Hepatocyte (in vitro differentiated cells): ENCODE results near the gene ZNF624. TPM values are rescaled to one million over a fixed set of nuclear protein-coding genes. Genes with fewer than 3 reads are reported as not detected.
A peak's percentile ranks its signal among the peaks of the same experiment; 100 is the strongest.

Source experiments
- DNase-seq: peaks from one replicate; pipeline ENCODE4 v3.0.0-alpha.2; 2016; ENCODE audit warnings: low spot score
- H2AFZ ChIP-seq: fragments of 200-600 bp; sonication (generic); 2 replicates; pipeline ENCODE4 v1.6.0; 2016; ENCODE audit warnings: antibody characterized with exemption, mild to moderate bottlenecking
- H3K27ac ChIP-seq: fragments of 200-600 bp; sonication (generic); 2 replicates; pipeline ENCODE4 v1.5.1; 2016; ENCODE audit warnings: mild to moderate bottlenecking
- H3K27me3 ChIP-seq: fragments of 200-600 bp; sonication (generic); 2 replicates; pipeline ENCODE4 v1.6.1; 2016
- H3K36me3 ChIP-seq: fragments of 200-600 bp; sonication (generic); replicated peaks from 2 replicates; pipeline ENCODE4 v1.5.1; 2016; ENCODE audit warnings: low read depth; ENCODE audit not compliant: insufficient read depth
- H3K4me1 ChIP-seq: fragments of 200-600 bp; sonication (generic); 2 replicates; pipeline ENCODE4 v1.5.1; 2016; ENCODE audit warnings: mild to moderate bottlenecking, moderate library complexity; ENCODE audit not compliant: insufficient read depth
- H3K4me2 ChIP-seq: fragments of 200-600 bp; sonication (generic); 2 replicates; pipeline ENCODE4 v1.6.0; 2016
- H3K4me3 ChIP-seq: fragments of 200-600 bp; sonication (generic); 2 replicates; pipeline ENCODE4 v1.5.1; 2016; ENCODE audit warnings: mild to moderate bottlenecking
- H3K79me2 ChIP-seq: fragments of 200-600 bp; sonication (generic); 2 replicates; pipeline ENCODE4 v1.6.0; 2017; ENCODE audit warnings: mild to moderate bottlenecking
- H3K9me2 ChIP-seq: fragments of 200-600 bp; sonication (generic); replicated peaks from 2 replicates; pipeline ENCODE4 v1.6.0; 2017; ENCODE audit warnings: mild to moderate bottlenecking; ENCODE audit not compliant: insufficient read depth
- H3K9me3 ChIP-seq: fragments of 200-600 bp; sonication (generic); 2 replicates; pipeline ENCODE4 v1.5.1; 2016; ENCODE audit warnings: low read depth, mild to moderate bottlenecking
- H4K20me1 ChIP-seq: fragments of 200-600 bp; sonication (generic); 2 replicates; pipeline ENCODE4 v1.6.0; 2016; ENCODE audit warnings: mild to moderate bottlenecking; ENCODE audit not compliant: insufficient read depth, poor library complexity, severe bottlenecking
- CTCF ChIP-seq: fragments of 200-600 bp; sonication (generic); IDR thresholded peaks from 2 replicates; pipeline ENCODE4 v1.5.1; 2016; ENCODE audit warnings: antibody characterized with exemption, mild to moderate bottlenecking; ENCODE audit not compliant: poor library complexity
- EZH2 ChIP-seq: fragments of 200-600 bp; sonication (generic); IDR thresholded peaks from 2 replicates; pipeline ENCODE4 v1.6.1; 2016; ENCODE audit warnings: antibody characterized with exemption, mild to moderate bottlenecking, borderline replicate concordance
- EZH2phosphoT487 ChIP-seq: fragments of 200-600 bp; sonication (generic); IDR thresholded peaks from one replicate; pipeline ENCODE4 v1.6.1; 2018; ENCODE audit warnings: antibody characterized with exemption, mild to moderate bottlenecking, low read depth, moderate library complexity; ENCODE audit not compliant: unreplicated experiment, severe bottlenecking
- WGBS: methylation state at CpG from one replicate; pipeline ENCODE4 v1.1.6; 2016; ENCODE audit warnings: low lambda C conversion rate; ENCODE audit errors: missing lambda C conversion rate; 5-methylcytosine and 5-hydroxymethylcytosine counted together
- polyA plus RNA-seq: library from polyadenylated mRNA; unstranded; fragments of >200 nt; fragmentation: Nextera tagmentation; extraction: Ambion mirVana; gene quantifications from 2 replicates; pipeline ENCODE4 v1.2.1, GENCODE V29; 2016
- total RNA-seq: library from RNA; depleted of rRNA; stranded (reverse); fragments of >200 nt; gene quantifications from 2 replicates; pipeline ENCODE4 v1.2.3, GENCODE V29; 2014

ZNF624 gene
- total and polyA plus RNA-seq, 2 experiments from 2014 or later = 3.0 to 6.6 TPM

- Histone ChIP-seq H3K79me2 (no peaks in the 10 kb centered on the region), H3K27ac (no peak overlapping the region), H3K9me2 (no peaks in the 10 kb centered on the region), H4K20me1 (no peaks in the 10 kb centered on the region), H3K4me3 (no peak overlapping the region), H3K27me3 (no peaks in the 10 kb centered on the region), H3K4me1 (no peaks in the 10 kb centered on the region), H3K4me2 (no peak overlapping the region), H3K9me3 (no peaks in the 10 kb centered on the region), H3K36me3 (no peaks in the 10 kb centered on the region), H2AFZ (no peak overlapping the region)
- WGBS = 58% methylated on average over 2 of the region's 2 CpGs
- DNase-seq = no peak
- no peak for TF ChIP-seq CTCF
- TF ChIP-seq EZH2phosphoT487 = no peak
Observed at GRCh38 chr17:16593356-16594102, 60.1 kb downstream of the ZNF624 start.

- H3K9me3 ChIP-seq = no peaks in the 10 kb centered on the region
- H3K4me3 ChIP-seq = peak overlapping the region; percentile 99
Observed at GRCh38 chr17:16589097-16589969, 64.3 kb downstream of the ZNF624 start.

GRCh38 chr17:16585796-16586195 lies 67.9 kb downstream of the ZNF624 start:
- no peaks in the 10 kb centered on the region for H3K9me2 ChIP-seq
- no peaks in the 10 kb centered on the region for H3K9me3 ChIP-seq
- H3K36me3 ChIP-seq = no peaks in the 10 kb centered on the region
- WGBS = 77% methylated on average over 4 of the region's 4 CpGs
- no peaks in the 10 kb centered on the region for H4K20me1 ChIP-seq
- peaks cover 4% of the 10 kb centered on the region for H3K27me3 ChIP-seq
- no peak overlapping the region for H2AFZ ChIP-seq
- H3K79me2 ChIP-seq = no peaks in the 10 kb centered on the region
- TF ChIP-seq CTCF (no peak), EZH2 (no peak), EZH2phosphoT487 (no peak)
- DNase-seq = no peak
- H3K4me1 ChIP-seq = no peaks in the 10 kb centered on the region
- no peak overlapping the region for H3K4me3 ChIP-seq
- H3K4me2 ChIP-seq = no peak overlapping the region
- no peak overlapping the region for H3K27ac ChIP-seq

More at GRCh38 chr17:16589097-16589969, 64.3 kb downstream of the ZNF624 start:
- H3K36me3 ChIP-seq = no peaks in the 10 kb centered on the region
- H3K27me3 ChIP-seq = peaks cover 4% of the 10 kb centered on the region
- no peaks in the 10 kb centered on the region for H3K4me1 ChIP-seq
- no peaks in the 10 kb centered on the region for H3K79me2 ChIP-seq
- peak overlapping the region; percentile 87 for H2AFZ ChIP-seq
- peak overlapping the region; percentile 93 for H3K4me2 ChIP-seq
- peak overlapping the region; percentile 89 for H3K27ac ChIP-seq
- H4K20me1 ChIP-seq = no peaks in the 10 kb centered on the region
- no peaks in the 10 kb centered on the region for H3K9me2 ChIP-seq
- 8% methylated on average over 53 of the region's 53 CpGs for WGBS
- DNase-seq = peak; percentile 95
- peak; percentile 98 for TF ChIP-seq CTCF
- no peak for TF ChIP-seq EZH2phosphoT487
